HepG2 (cell line): Measurements from ENCODE around the gene ZNF134. TPM values are rescaled to one million over a fixed set of nuclear protein-coding genes. Genes with fewer than 3 reads are reported as not detected.

Source experiments
- ATAC-seq: fragments of 200-7000 bp; cut with Tn5 transposase; 3 replicates; pipeline ENCODE4 v1.9.1; 2020; ENCODE audit warnings: mild to moderate bottlenecking, moderate library complexity
- BruUV-seq: library from RNA; stranded (reverse); fragments of 400-500 nt; replicated peaks from 2 replicates; lab custom pipeline; 2021; lab: Mats Ljungman, UMichigan
- CTCF ChIA-PET: fragments of 300-600 bp; formaldehyde crosslinking; extraction: SDS; loops from one replicate; lab custom pipeline; 2021; ENCODE audit warnings: low total read pairs, inconsistent platforms, low intra/inter-chr PET ratio; lab: Yijun Ruan, JAX
- POLR2A ChIA-PET: fragments of 350-600 bp; sonication (Branson Sonifier 250); formaldehyde crosslinking; loops from one replicate; lab custom pipeline; 2020; ENCODE audit warnings: antibody characterized with exemption, inconsistent platforms; lab: Yijun Ruan, JAX
- DNase-seq: peaks from one replicate; pipeline ENCODE4 v3.0.0-alpha.2; 2015; ENCODE audit warnings: low spot score
- FAIRE-seq: peaks from 3 replicates; lab custom pipeline; 2011; peaks lifted over from hg19 to GRCh38; lab: Jason Lieb, UNC
- H2AFZ ChIP-seq: one replicate; pipeline ENCODE4 v1.6.1; 2011; ENCODE audit warnings: low read length, inconsistent platforms
- H3K27ac ChIP-seq: fragments of 300-600 bp; 3 replicates; pipeline ENCODE4 v1.8.0; 2011; ENCODE audit warnings: mixed run types, mild to moderate bottlenecking, mixed read lengths, low read length, inconsistent platforms; ENCODE audit not compliant: insufficient read depth; ENCODE audit errors: extremely low read length
- H3K27me3 ChIP-seq, 2 experiments: fragments of 200-600 bp in 1 of 2; 2 replicates in 1 of 2; 3 replicates in 1 of 2; pipeline versions ENCODE4 v1.6.0 to v1.8.0; 2011; ENCODE audit warnings: low read length in 2 of 2, mild to moderate bottlenecking in 2 of 2, moderate library complexity in 2 of 2, inconsistent platforms in 1 of 2; ENCODE audit not compliant: insufficient read depth in 2 of 2, control insufficient read depth in 1 of 2
- H3K36me3 ChIP-seq, 2 experiments: fragments of 200-600 bp in 1 of 2; replicated peaks in 1 of 2; 2 replicates in 1 of 2; 3 replicates in 1 of 2; pipeline versions ENCODE4 v1.5.1 to v1.8.0; 2011; ENCODE audit warnings: low read length in 2 of 2, inconsistent platforms in 1 of 2; ENCODE audit not compliant: insufficient read depth in 2 of 2, control insufficient read depth in 1 of 2
- H3K4me1 ChIP-seq: 2 replicates; pipeline ENCODE4 v1.5.1; 2012; ENCODE audit warnings: low read length, inconsistent platforms; ENCODE audit not compliant: insufficient read depth
- H3K4me2 ChIP-seq: 2 replicates; pipeline ENCODE4 v1.6.0; 2011; ENCODE audit warnings: low read depth, low read length, inconsistent platforms
- H3K4me3 ChIP-seq, 3 experiments: fragments of 200-600 bp in 1 of 3; sonication (generic), shearing (Covaris generic) in 1 of 3; replicated peaks in 1 of 3; 2 replicates each; pipeline ENCODE4 v1.5.1; 2011 to 2016; ENCODE audit warnings: low read length in 3 of 3, inconsistent platforms in 2 of 3, low read depth in 2 of 3, mild to moderate bottlenecking in 2 of 3, control low read depth in 1 of 3, mixed read lengths in 1 of 3; ENCODE audit not compliant: insufficient read depth in 1 of 3
- H3K79me2 ChIP-seq: one replicate; pipeline ENCODE4 v1.6.1; 2011; ENCODE audit warnings: low read length, inconsistent platforms; ENCODE audit not compliant: insufficient read depth
- H3K9ac ChIP-seq: 2 replicates; pipeline ENCODE4 v1.6.0; 2011; ENCODE audit warnings: mild to moderate bottlenecking, low read depth, low read length, inconsistent platforms; ENCODE audit not compliant: insufficient read depth
- H3K9me3 ChIP-seq: 2 replicates; pipeline ENCODE4 v1.5.1; 2012; ENCODE audit warnings: mild to moderate bottlenecking, low read length
- H4K20me1 ChIP-seq: 2 replicates; pipeline ENCODE4 v1.6.0; 2011; ENCODE audit warnings: inconsistent platforms, mild to moderate bottlenecking, low read length, moderate library complexity; ENCODE audit not compliant: insufficient read depth
- ARNT ChIP-seq: fragments of 450-650 bp; IDR thresholded peaks from 2 replicates; pipeline ENCODE4 v1.6.1; 2017
- CCDC6 ChIP-seq: sonication (generic); formaldehyde crosslinking; IDR thresholded peaks from 2 replicates; pipeline ENCODE4 v1.8.1; 2022; ENCODE audit warnings: mild to moderate bottlenecking, missing genetic modification reagents, moderate library complexity
- NFKBIZ ChIP-seq: IDR thresholded peaks from 2 replicates; pipeline ENCODE4 v1.6.1; 2018; ENCODE audit warnings: missing genetic modification reagents, missing compliant biosample characterization
- RARA ChIP-seq: IDR thresholded peaks from 2 replicates; pipeline ENCODE4 v1.6.1; 2016; ENCODE audit warnings: missing genetic modification reagents, missing compliant biosample characterization
- TMF1 ChIP-seq: sonication (generic); formaldehyde crosslinking; IDR thresholded peaks from 2 replicates; pipeline ENCODE4 v1.8.1; 2022; ENCODE audit warnings: low read depth, missing genetic modification reagents
- ZBTB7B ChIP-seq: sonication (generic); formaldehyde crosslinking; IDR thresholded peaks from 2 replicates; pipeline ENCODE4 v1.4.0; 2020; ENCODE audit warnings: missing genetic modification reagents
- ZFP36L2 ChIP-seq: sonication (generic); formaldehyde crosslinking; IDR thresholded peaks from 2 replicates; pipeline ENCODE4 v1.4.0; 2020; ENCODE audit warnings: missing genetic modification reagents
- ZFX ChIP-seq: sonication (generic); formaldehyde crosslinking; IDR thresholded peaks from 2 replicates; pipeline ENCODE4 v1.4.0; 2020; ENCODE audit warnings: mild to moderate bottlenecking, low read depth, missing genetic modification reagents, moderate library complexity
- ZNF383 ChIP-seq: sonication (generic); formaldehyde crosslinking; IDR thresholded peaks from 2 replicates; pipeline ENCODE4 v1.4.0; 2020; ENCODE audit warnings: missing genetic modification reagents, mild to moderate bottlenecking, borderline replicate concordance
- WGBS: methylation state at CpG from one replicate; pipeline ENCODE4 v1.1.6; 2017; ENCODE audit warnings: low lambda C conversion rate; 5-methylcytosine and 5-hydroxymethylcytosine counted together
- in situ Hi-C: cut with HindIII; loops from 2 replicates; pipeline ENCODE4 v1.10.0; 2017; ENCODE audit warnings: low pct_unique_long_range_greater_than_20kb; ENCODE audit not compliant: extremely low pct_ligation_motif_present
- intact Hi-C: fragments of 100-400 bp; cut with micrococcal nuclease; formaldehyde crosslinking; loops from one replicate; pipeline ENCODE4 v1.10.0; 2022; ENCODE audit not compliant: unreplicated experiment
- polyA plus RNA-seq, 8 experiments: library from polyadenylated mRNA; depleted of rRNA in 3 of 8; stranded (reverse) in 7 of 8; unstranded in 1 of 8; fragments of >200 nt; fragmentation: Illumina TruSeq in 4 of 8; extraction: Trizol in 4 of 8; gene quantifications; 2 replicates each; pipeline versions ENCODE4 v1.2.1 to v1.2.3, GENCODE V29; 2011 to 2016; ENCODE audit warnings: low read depth in 4 of 8, missing spikeins in 1 of 8, mixed read lengths in 1 of 8; ENCODE audit not compliant: insufficient read depth in 1 of 8
- total RNA-seq, 5 experiments: library from RNA; depleted of rRNA; stranded (reverse); fragments of >200 nt; fragmentation: Illumina TruSeq; extraction: Trizol; gene quantifications; 2 replicates each; pipeline ENCODE4 v1.2.3, GENCODE V29; 2016; ENCODE audit warnings: low read depth in 1 of 5
- TF ChIP-seq, protein P1 (sequence below): sonication (generic); formaldehyde crosslinking; IDR thresholded peaks from 2 replicates; pipeline ENCODE4 v1.4.0; 2020; ENCODE audit warnings: missing genetic modification reagents
- TF ChIP-seq, protein P2 (sequence below): sonication (generic); formaldehyde crosslinking; IDR thresholded peaks from 2 replicates; pipeline ENCODE4 v1.5.0; 2020; ENCODE audit warnings: mild to moderate bottlenecking, missing genetic modification reagents, moderate library complexity

The ZNF134 gene
- total and polyA plus RNA-seq, 2 of the 13 experiments (the other 11 are each of a cell fraction or from before 2014, with no cell fraction given): 6.8 to 17.1 TPM

- TF ChIP-seq ZFX (CRISPR knock-in tag) (peak; percentile 69), TMF1 (CRISPR knock-in tag) (peak; percentile 55; the same call in 1 of the 2 replicates)
- TF ChIP-seq, protein P1, sequence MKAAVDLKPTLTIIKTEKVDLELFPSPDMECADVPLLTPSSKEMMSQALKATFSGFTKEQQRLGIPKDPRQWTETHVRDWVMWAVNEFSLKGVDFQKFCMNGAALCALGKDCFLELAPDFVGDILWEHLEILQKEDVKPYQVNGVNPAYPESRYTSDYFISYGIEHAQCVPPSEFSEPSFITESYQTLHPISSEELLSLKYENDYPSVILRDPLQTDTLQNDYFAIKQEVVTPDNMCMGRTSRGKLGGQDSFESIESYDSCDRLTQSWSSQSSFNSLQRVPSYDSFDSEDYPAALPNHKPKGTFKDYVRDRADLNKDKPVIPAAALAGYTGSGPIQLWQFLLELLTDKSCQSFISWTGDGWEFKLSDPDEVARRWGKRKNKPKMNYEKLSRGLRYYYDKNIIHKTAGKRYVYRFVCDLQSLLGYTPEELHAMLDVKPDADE: 0 out of 2 replicates have a peak, but pooled peaks have one; percentile 42
Observed at GRCh38 chr19:57664269-57665127, 50.5 kb downstream of the ZNF134 start (continued).

DNA sequence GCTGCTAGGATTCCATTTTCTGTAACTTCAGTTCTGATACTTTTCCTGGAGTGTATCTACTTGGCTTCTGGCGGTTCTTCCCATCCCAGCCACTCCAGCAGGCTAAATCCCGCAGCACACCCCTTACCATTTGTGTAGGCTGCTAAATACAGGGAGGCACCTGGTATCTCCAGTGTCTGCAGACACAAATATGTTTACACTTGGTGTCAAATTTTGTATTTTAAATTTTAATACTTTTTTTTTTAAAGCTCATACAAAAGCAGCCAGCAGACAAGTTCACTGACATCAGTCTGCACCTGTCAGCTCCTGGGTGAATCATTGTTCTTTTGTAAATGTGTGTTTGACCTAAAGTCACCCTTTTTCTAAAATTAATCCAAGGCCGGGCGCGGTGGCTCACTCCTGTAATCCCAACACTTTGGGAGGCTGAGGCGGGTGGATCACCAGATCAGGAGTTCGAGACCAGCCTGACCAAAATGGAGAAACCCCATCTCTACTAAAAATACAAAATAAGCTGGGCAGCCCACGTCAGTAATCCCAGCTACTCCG, 51.3 kb downstream of the ZNF134 start:
- 56% methylated on average over 9 of the region's 9 CpGs for WGBS
- H3K4me3 ChIP-seq: peak overlapping the region in 1 of 3 experiments; percentile 71; a peak in 1 of 6 replicates

More for the DNA sequence above, 51.3 kb downstream of the ZNF134 start:
- intact Hi-C loops: no loop called here
- no peak for FAIRE-seq
- peak; percentile 17 for ATAC-seq
- TF ChIP-seq NFKBIZ (CRISPR knock-in tag): no peak
- TF ChIP-seq RARA (CRISPR knock-in tag): no peak
- TF ChIP-seq ZFP36L2 (CRISPR knock-in tag): no peak
- no peak for TF ChIP-seq ARNT
- no peak for TF ChIP-seq ZNF383 (CRISPR knock-in tag)
- TF ChIP-seq, protein P2, sequence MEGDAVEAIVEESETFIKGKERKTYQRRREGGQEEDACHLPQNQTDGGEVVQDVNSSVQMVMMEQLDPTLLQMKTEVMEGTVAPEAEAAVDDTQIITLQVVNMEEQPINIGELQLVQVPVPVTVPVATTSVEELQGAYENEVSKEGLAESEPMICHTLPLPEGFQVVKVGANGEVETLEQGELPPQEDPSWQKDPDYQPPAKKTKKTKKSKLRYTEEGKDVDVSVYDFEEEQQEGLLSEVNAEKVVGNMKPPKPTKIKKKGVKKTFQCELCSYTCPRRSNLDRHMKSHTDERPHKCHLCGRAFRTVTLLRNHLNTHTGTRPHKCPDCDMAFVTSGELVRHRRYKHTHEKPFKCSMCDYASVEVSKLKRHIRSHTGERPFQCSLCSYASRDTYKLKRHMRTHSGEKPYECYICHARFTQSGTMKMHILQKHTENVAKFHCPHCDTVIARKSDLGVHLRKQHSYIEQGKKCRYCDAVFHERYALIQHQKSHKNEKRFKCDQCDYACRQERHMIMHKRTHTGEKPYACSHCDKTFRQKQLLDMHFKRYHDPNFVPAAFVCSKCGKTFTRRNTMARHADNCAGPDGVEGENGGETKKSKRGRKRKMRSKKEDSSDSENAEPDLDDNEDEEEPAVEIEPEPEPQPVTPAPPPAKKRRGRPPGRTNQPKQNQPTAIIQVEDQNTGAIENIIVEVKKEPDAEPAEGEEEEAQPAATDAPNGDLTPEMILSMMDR (CRISPR knock-in tag): no peak
- 0 out of 2 replicates have a peak, but pooled peaks have one; percentile 2 for TF ChIP-seq ZBTB7B (CRISPR knock-in tag)
- TF ChIP-seq CCDC6 (CRISPR knock-in tag): no peak
- Histone ChIP-seq H3K9ac (no peak overlapping the region), H3K79me2 (no peaks in the 10 kb centered on the region), H3K4me2 (peak overlapping the region; percentile 78), H3K27me3 (no peaks in the 10 kb centered on the region; a peak in 1 of 5 replicates), H3K9me3 (no peaks in the 10 kb centered on the region), H4K20me1 (no peaks in the 10 kb centered on the region), H3K4me1 (peaks cover 15% of the 10 kb centered on the region), H3K36me3 (no peaks in the 10 kb centered on the region), H3K27ac (no peak overlapping the region), H2AFZ (no peak overlapping the region)
- in situ Hi-C loops: no loop called here
- DNase-seq: no peak
- BruUV-seq: no TSS peak
- ChIA-PET CTCF (no interaction called here), POLR2A (interaction anchor here (1.0 to 4.6 kb wide), 7 partner anchors 8 to 154 kb away, joined by 3 to 21 read pairs (median 6); partner anchors contain the start of genes ZNF211 and ZNF551)
